SJCRH30 (cell line): ENCODE data around the gene TANGO2. TPM values are rescaled to one million over a fixed set of nuclear protein-coding genes. Genes with fewer than 3 reads are reported as not detected.

Experiments
- DNase-seq, 2 experiments: peaks; one replicate each; pipeline ENCODE4 v3.0.0-alpha.2; 2015 to 2020
- H3K27ac ChIP-seq: fragments of 250-450 bp; sonication (Bioruptor Pico); 2 replicates; pipeline ENCODE4 v1.5.1; 2020; ENCODE audit warnings: mild to moderate bottlenecking, moderate library complexity
- H3K27me3 ChIP-seq: fragments of 250-450 bp; sonication (Bioruptor Pico); 2 replicates; pipeline ENCODE4 v1.5.1; 2020; ENCODE audit warnings: mild to moderate bottlenecking, moderate library complexity
- H3K36me3 ChIP-seq: fragments of 250-450 bp; sonication (Bioruptor Pico); 2 replicates; pipeline ENCODE4 v1.5.1; 2020; ENCODE audit warnings: mild to moderate bottlenecking, moderate library complexity
- H3K4me1 ChIP-seq: fragments of 250-450 bp; sonication (Bioruptor Pico); 2 replicates; pipeline ENCODE4 v1.5.1; 2020; ENCODE audit warnings: mild to moderate bottlenecking, moderate library complexity
- H3K4me3 ChIP-seq: fragments of 250-450 bp; sonication (Bioruptor Pico); 2 replicates; pipeline ENCODE4 v1.5.1; 2020; ENCODE audit warnings: mild to moderate bottlenecking, moderate library complexity
- H3K9me3 ChIP-seq: fragments of 250-450 bp; sonication (Bioruptor Pico); replicated peaks from 2 replicates; pipeline ENCODE4 v1.5.1; 2020; ENCODE audit warnings: mild to moderate bottlenecking, moderate library complexity
- total RNA-seq: library from RNA; depleted of rRNA; stranded (reverse); fragments of >200 nt; shearing (Covaris generic); gene quantifications from 2 replicates; pipeline ENCODE4 v1.2.3, GENCODE V29; 2014

Gene TANGO2
- total RNA-seq, 1 experiment from 2014 or later: 9.4 TPM

GRCh38 chr22:20101638-20102037 lies 80.7 kb downstream of the TANGO2 start:
- H3K36me3 ChIP-seq: peaks cover 74% of the 10 kb centered on the region
- no peak overlapping the region for H3K27ac ChIP-seq
- DNase-seq: no peak
- no peaks in the 10 kb centered on the region for H3K27me3 ChIP-seq
- H3K9me3 ChIP-seq: no peaks in the 10 kb centered on the region
- no peak overlapping the region for H3K4me3 ChIP-seq
- H3K4me1 ChIP-seq: 0 out of 2 replicates have a peak, but pooled peaks cover 4% of the 10 kb centered on the region

GRCh38 chr22:20102203-20102780 lies 81.4 kb downstream of the TANGO2 start:
- Histone ChIP-seq H3K36me3 (peaks cover 74% of the 10 kb centered on the region), H3K27me3 (no peaks in the 10 kb centered on the region), H3K9me3 (no peaks in the 10 kb centered on the region), H3K27ac (no peak overlapping the region), H3K4me1 (0 out of 2 replicates have a peak, but pooled peaks cover 4% of the 10 kb centered on the region), H3K4me3 (no peak overlapping the region)
- no peak for DNase-seq

GRCh38 chr22:20105456-20106204 lies 84.7 kb downstream of the TANGO2 start:
- peaks cover 78% of the 10 kb centered on the region for H3K36me3 ChIP-seq
- no peak overlapping the region for H3K4me3 ChIP-seq
- H3K27ac ChIP-seq: no peak overlapping the region
- DNase-seq: no peak
- H3K27me3 ChIP-seq: no peaks in the 10 kb centered on the region
- H3K9me3 ChIP-seq: no peaks in the 10 kb centered on the region
- 0 out of 2 replicates have a peak, but pooled peaks cover 4% of the 10 kb centered on the region for H3K4me1 ChIP-seq

DNA sequence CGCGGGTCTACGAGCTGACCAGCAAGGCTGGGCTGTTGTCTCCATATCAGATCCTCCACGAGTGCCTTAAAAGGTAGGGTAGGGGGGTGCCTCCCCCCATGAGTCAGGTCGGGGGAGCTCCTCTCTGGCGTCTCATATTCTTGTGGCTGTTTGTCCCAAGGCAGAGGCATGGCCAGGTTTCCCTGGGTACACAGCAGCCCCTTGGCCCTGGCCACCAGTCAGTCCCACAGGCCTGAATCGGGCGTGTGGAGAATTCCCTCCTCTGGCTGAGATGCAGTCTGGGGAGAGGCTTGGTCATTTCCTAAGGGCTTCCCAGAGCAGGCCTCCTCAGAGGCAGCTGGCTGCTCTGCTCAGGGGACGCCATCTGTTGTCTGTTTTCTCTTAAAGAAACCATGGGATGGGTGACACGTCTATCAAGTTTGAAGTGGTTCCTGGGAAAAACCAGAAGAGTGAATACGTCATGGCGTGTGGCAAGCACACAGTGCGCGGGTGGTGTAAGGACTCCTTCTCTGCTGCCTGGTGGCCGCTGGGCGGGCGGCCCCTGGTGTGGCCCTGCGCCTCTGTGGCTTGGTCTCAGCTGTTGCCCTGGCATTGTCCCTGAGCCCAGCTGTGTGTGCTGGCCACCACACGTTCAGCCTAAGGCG lies 85.4 kb downstream of the TANGO2 start:
- H3K27ac ChIP-seq: no peak overlapping the region
- H3K9me3 ChIP-seq: no peaks in the 10 kb centered on the region
- DNase-seq: no peak
- H3K36me3 ChIP-seq: peaks cover 80% of the 10 kb centered on the region
- H3K4me3 ChIP-seq: no peak overlapping the region
- H3K27me3 ChIP-seq: no peaks in the 10 kb centered on the region
- 0 out of 2 replicates have a peak, but pooled peaks cover 4% of the 10 kb centered on the region for H3K4me1 ChIP-seq

DNA sequence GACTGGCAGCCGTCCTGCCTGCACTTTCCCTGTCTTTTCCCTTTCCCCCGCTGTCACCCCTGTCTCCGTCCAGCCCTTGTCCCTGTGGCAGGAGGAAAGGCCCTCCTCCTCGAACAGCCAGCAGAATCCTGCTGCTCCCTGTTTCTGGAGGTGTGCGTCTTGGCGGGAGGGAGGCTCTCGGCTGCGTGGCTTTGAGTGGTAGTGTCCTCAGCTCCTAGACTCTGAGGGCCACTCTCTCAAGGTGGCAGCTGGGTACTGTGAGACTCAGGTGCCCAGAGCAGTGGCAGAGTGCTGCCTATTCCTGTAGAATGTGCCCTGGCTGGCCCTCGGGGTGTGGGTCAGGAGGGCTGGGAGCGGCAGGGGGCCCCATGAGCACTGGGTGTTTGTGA lies 85.9 kb downstream of the TANGO2 start:
- H3K9me3 ChIP-seq: no peaks in the 10 kb centered on the region
- DNase-seq: no peak
- H3K36me3 ChIP-seq: peaks cover 78% of the 10 kb centered on the region
- H3K4me3 ChIP-seq: no peak overlapping the region
- 0 out of 2 replicates have a peak, but pooled peaks cover 4% of the 10 kb centered on the region for H3K4me1 ChIP-seq
- no peaks in the 10 kb centered on the region for H3K27me3 ChIP-seq
- H3K27ac ChIP-seq: no peak overlapping the region

DNA sequence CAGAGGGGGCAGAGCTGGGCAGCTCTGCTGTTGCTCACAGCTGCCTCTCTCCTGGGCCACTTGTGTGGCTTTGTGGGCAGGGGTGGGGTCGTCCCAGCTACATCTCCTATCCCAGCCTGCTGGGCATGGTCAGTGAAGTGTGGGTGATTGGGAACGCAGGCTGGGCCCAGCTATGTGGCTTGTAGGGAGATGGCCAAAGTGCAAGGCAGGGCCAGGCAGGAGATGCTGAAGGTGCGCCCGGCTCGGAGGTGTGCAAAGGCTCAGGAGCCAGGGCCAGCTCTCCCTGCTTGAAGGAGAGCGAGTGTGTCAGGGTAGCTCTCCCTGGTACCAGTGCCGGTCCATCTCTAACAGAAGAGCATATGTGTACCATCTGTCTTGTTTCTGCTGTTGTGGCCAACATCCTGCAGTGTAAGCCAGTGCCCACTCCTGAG lies 86.6 kb downstream of the TANGO2 start:
- Histone ChIP-seq H3K27me3 (no peaks in the 10 kb centered on the region), H3K27ac (no peak overlapping the region), H3K4me1 (0 out of 2 replicates have a peak, but pooled peaks cover 4% of the 10 kb centered on the region), H3K36me3 (peaks cover 78% of the 10 kb centered on the region), H3K9me3 (no peaks in the 10 kb centered on the region), H3K4me3 (no peak overlapping the region)
- no peak for DNase-seq

GRCh38 chr22:20107951-20108756 lies 87.2 kb downstream of the TANGO2 start:
- H3K36me3 ChIP-seq: peaks cover 78% of the 10 kb centered on the region
- H3K4me1 ChIP-seq: 0 out of 2 replicates have a peak, but pooled peaks cover 4% of the 10 kb centered on the region

GRCh38 chr22:20108757-20109230 lies 87.9 kb downstream of the TANGO2 start:
- Histone ChIP-seq H3K9me3 (no peaks in the 10 kb centered on the region), H3K4me1 (no peaks in the 10 kb centered on the region), H3K27me3 (no peaks in the 10 kb centered on the region), H3K4me3 (no peak overlapping the region), H3K36me3 (peaks cover 78% of the 10 kb centered on the region), H3K27ac (no peak overlapping the region)
- DNase-seq: no peak

More at GRCh38 chr22:20107951-20108756, 87.2 kb downstream of the TANGO2 start:
- Histone ChIP-seq H3K9me3 (no peaks in the 10 kb centered on the region), H3K27me3 (no peaks in the 10 kb centered on the region), H3K27ac (no peak overlapping the region), H3K4me3 (no peak overlapping the region)
- DNase-seq: no peak

GRCh38 chr22:20109411-20110358 lies 88.8 kb downstream of the TANGO2 start:
- Histone ChIP-seq H3K27me3 (no peaks in the 10 kb centered on the region), H3K27ac (no peak overlapping the region), H3K36me3 (peaks cover 83% of the 10 kb centered on the region), H3K9me3 (no peaks in the 10 kb centered on the region), H3K4me3 (no peak overlapping the region), H3K4me1 (no peaks in the 10 kb centered on the region)
- no peak for DNase-seq

GRCh38 chr22:20110359-20110985 lies 89.6 kb downstream of the TANGO2 start:
- Histone ChIP-seq H3K4me3 (no peak overlapping the region), H3K4me1 (no peaks in the 10 kb centered on the region), H3K9me3 (no peaks in the 10 kb centered on the region), H3K27me3 (no peaks in the 10 kb centered on the region), H3K36me3 (peaks cover 76% of the 10 kb centered on the region), H3K27ac (no peak overlapping the region)
- DNase-seq: no peak

- Histone ChIP-seq H3K27me3 (no peaks in the 10 kb centered on the region), H3K4me3 (no peak overlapping the region), H3K27ac (no peak overlapping the region), H3K9me3 (no peaks in the 10 kb centered on the region), H3K4me1 (no peaks in the 10 kb centered on the region), H3K36me3 (peaks cover 69% of the 10 kb centered on the region)
- DNase-seq: no peak
These were observed 90.3 kb downstream of the TANGO2 start for GRCh38 chr22:20111045-20111688.

- Histone ChIP-seq H3K4me1 (no peaks in the 10 kb centered on the region), H3K36me3 (peaks cover 61% of the 10 kb centered on the region), H3K27ac (no peak overlapping the region), H3K9me3 (no peaks in the 10 kb centered on the region), H3K4me3 (no peak overlapping the region), H3K27me3 (no peaks in the 10 kb centered on the region)
- DNase-seq: no peak
These were observed 91.0 kb downstream of the TANGO2 start for GRCh38 chr22:20111689-20112622.
